HG03196 (cell line): ENCODE measurements around the gene ARHGAP26.

Experiments used
- ATAC-seq: cut with Tn5 transposase; IDR thresholded peaks from one replicate; pipeline ENCODE4 v1.9.1; 2021; ENCODE audit not compliant: unreplicated experiment

ARHGAP26 gene

GRCh38 chr5:143213231-143213850, 443.2 kb downstream of the ARHGAP26 start:
- ATAC-seq, result no peak

GRCh38 chr5:143213851-143214363, 443.7 kb downstream of the ARHGAP26 start:
- peak; percentile 53 for ATAC-seq

- ATAC-seq, result no peak
These were observed 444.3 kb downstream of the ARHGAP26 start for GRCh38 chr5:143214458-143214857.

GRCh38 chr5:143214890-143215289, 444.7 kb downstream of the ARHGAP26 start:
- no peak for ATAC-seq

- ATAC-seq, result no peak
These were observed 445.5 kb downstream of the ARHGAP26 start for GRCh38 chr5:143215690-143216089.

GRCh38 chr5:143216211-143216610, 446.0 kb downstream of the ARHGAP26 start:
- ATAC-seq, result no peak

- no peak for ATAC-seq
These were observed 447.1 kb downstream of the ARHGAP26 start for GRCh38 chr5:143217065-143217803.

- ATAC-seq, result no peak
These were observed 447.6 kb downstream of the ARHGAP26 start for GRCh38 chr5:143217804-143218160.

GRCh38 chr5:143218517-143219170, 448.5 kb downstream of the ARHGAP26 start:
- no peak for ATAC-seq

- no peak for ATAC-seq
These were observed 449.5 kb downstream of the ARHGAP26 start for GRCh38 chr5:143219696-143220095.

GRCh38 chr5:143220748-143221251, 450.6 kb downstream of the ARHGAP26 start:
- no peak for ATAC-seq

- peak; percentile 57 for ATAC-seq
These were observed 452.4 kb downstream of the ARHGAP26 start for GRCh38 chr5:143222287-143223231.

- ATAC-seq, result no peak
These were observed 454.5 kb downstream of the ARHGAP26 start for GRCh38 chr5:143224672-143225071.

- ATAC-seq, result no peak
These were observed 455.3 kb downstream of the ARHGAP26 start for GRCh38 chr5:143225511-143225910.

- no peak for ATAC-seq
These were observed 456.2 kb downstream of the ARHGAP26 start for GRCh38 chr5:143226361-143226760.

GRCh38 chr5:143226872-143227271, 456.7 kb downstream of the ARHGAP26 start:
- ATAC-seq, result no peak

GRCh38 chr5:143227301-143227700, 457.1 kb downstream of the ARHGAP26 start:
- no peak for ATAC-seq

- no peak for ATAC-seq
These were observed 458.6 kb downstream of the ARHGAP26 start for GRCh38 chr5:143228597-143229293.

GRCh38 chr5:143229426-143229895, 459.3 kb downstream of the ARHGAP26 start:
- ATAC-seq, result peak; percentile 38
